Measurements from ENCODE around the gene TREM2.
A peak's percentile ranks its signal among the peaks of the same experiment; 100 is the strongest.

Gene TREM2

DNA sequence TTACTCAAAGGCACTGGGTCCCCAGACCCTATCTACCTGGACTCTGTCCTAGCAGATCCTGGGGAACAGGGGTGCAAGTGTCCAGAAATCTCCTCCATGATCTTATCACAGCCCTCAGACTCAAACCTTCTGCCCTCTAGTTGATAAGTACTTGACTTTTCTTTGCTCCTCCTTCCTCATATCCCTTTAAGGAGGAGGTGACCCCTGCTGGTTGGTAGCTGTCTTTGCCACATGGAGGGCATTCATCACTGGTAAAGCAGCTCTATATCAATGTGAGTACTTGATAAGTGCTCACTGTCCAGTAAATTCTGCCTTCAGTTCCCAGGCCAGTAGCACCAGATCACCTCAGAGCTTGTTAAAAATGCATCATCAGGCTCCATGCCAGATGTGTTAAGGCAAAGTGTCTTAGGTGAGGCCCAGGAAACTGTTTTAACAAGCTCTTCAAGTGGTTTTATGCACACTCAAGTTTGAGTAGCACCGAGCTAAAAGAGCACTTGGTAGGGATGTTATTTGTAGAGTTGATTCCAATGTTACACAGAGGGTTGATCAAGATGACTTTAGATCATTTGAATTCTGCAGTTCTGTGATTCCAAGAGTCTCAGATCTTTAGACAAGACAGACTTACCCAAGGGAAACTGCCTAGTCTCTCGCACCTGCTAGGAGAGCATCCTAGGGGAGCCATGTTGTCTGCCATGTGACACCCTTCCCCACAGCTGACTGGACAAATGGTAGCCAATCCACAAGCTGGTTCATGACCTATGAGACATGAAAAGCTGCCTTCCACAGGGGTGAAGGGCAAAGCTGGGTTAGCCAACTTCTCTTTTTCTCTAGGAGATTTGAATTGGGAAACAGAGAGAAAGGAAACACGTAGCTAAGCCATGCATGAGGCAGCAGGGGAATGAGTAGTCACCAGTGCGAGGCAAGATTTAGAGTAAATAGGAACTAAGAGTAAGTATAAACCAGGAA lies 19.4 kb upstream of the TREM2 start:
- peak; percentile 31 for DNase-seq

DNA sequence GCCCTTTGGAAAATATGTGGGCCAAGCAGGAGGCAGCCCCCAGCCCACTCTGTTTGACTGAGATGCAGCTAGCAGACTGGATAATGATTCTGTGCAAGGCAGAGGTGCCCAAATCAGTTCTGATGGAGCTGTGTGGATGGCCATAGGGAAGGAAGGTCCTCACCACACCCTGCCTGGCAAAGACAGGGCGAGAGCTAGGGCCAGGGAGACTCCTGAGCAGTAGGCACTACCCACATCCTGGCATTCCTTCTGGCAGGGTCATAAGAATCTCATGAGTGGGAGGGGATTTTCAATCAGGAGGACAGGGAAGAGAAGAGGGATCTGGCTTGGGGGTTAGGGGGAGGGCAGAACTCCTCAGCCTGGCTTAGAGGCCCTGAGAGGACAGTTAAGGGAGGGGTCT lies 18.6 kb upstream of the TREM2 start:
- DNase-seq = no peak

GRCh38 chr6:41179163-41179562 lies 16.2 kb upstream of the TREM2 start:
- DNase-seq = no peak

DNA sequence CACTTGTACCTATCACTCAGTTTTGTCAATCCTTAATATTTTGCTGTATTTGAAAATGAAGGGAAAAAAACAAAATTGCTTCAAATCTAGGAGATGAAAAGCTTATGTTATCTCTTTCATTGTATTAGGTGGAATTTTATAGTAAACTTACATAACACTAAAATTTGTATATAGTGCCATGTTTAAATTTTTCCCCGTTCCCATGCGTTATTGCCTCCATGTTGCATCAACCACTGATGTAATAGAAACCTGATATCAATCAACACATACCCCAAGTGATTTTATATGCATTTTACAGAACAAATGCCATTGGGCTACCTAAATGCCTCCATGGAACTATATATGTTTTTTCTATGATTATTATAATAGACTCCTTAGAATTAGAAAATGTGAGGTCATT lies 14.8 kb upstream of the TREM2 start:
- DNase-seq = no peak

GRCh38 chr6:41177287-41177686 lies 14.4 kb upstream of the TREM2 start:
- DNase-seq = no peak

DNA sequence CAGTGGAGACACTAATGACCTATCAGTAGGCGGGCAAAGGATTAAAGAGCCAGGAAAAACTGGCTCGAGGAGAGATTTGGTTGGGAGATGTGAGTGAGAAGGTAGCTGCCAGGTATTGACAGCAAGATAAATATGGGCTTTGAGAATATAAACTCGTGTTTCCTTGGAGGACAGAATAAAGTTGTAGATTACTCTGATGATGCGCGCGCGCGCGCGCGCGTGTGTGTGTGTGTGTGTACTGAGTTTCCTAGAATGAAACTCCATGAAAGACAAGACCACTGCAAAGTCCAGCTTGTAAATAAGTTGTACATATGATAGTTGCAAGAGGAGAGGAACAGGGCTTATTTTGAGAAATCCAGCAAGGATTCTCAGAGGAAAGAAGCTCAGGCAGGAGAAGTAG lies 13.3 kb upstream of the TREM2 start:
- no peak for DNase-seq

- DNase-seq = no peak
These were observed 12.2 kb upstream of the TREM2 start for GRCh38 chr6:41175084-41175483.

DNA sequence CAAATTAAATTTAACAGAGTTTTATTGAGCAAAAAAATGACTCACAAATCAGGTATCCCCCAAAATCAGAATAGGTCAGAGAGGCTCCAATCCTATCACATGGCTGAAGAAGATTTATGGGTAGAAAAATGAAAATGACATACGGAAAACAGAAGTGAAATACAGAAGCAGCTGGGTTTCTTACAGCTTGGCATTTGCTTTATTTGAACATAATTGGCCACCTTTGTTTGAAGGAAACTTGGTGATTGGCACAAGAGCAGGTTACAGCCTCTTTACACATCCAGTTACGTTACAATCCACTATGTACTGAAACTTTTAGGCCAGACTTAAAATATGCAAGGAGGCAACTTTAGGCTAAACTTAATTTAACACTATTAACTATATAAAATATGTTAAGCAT lies 11.7 kb upstream of the TREM2 start:
- no peak for DNase-seq

DNA sequence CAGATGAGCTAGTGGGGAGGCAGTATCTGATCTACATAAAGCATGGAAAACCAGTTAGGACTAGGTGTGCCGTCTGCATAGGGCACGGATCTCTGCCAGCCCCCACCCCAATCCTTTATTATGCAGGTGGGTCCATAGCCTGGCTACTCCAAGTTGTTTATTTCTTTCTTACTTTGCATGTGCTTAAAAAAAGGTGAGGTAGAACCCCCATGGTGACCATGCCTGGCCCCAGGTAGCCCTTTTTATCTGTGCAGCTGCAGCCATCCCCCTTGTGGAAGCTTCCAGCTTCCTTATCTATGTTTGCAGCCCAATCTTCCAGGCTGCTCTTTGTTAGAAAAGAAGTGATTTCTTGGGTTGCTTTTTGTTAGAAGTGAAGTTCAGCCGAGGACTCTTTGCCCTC lies 9.0 kb upstream of the TREM2 start:
- no peak for DNase-seq

DNA sequence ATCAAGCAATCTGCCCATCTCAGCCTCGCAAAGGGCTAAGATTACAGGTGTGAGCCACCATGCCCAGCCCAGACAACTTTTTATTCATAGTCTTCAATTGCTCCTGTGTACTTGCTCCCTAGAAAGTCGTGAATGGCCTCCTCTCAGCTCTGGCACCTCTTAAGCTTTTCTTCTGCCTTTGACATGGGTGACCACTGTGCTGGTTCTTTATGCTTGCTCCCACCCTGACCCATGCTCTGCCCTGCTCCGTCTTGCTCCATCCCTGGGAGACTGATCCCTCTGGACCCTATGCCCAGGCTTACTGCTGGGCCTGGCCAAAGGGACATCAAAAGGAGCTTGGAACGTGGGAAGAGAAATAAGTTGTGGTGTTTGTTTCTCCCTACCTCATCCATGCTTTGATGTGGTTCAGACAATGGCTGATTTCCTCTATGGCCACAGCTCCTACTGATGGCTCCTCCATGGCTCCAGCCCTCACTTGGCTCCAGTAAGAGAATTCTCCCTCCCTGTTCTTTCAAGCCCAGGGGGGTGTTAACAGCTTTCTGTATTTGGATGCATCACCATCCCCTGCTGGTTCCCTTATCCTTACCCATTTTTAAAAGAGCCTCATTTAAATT lies 7.7 kb upstream of the TREM2 start:
- DNase-seq = no peak

DNA sequence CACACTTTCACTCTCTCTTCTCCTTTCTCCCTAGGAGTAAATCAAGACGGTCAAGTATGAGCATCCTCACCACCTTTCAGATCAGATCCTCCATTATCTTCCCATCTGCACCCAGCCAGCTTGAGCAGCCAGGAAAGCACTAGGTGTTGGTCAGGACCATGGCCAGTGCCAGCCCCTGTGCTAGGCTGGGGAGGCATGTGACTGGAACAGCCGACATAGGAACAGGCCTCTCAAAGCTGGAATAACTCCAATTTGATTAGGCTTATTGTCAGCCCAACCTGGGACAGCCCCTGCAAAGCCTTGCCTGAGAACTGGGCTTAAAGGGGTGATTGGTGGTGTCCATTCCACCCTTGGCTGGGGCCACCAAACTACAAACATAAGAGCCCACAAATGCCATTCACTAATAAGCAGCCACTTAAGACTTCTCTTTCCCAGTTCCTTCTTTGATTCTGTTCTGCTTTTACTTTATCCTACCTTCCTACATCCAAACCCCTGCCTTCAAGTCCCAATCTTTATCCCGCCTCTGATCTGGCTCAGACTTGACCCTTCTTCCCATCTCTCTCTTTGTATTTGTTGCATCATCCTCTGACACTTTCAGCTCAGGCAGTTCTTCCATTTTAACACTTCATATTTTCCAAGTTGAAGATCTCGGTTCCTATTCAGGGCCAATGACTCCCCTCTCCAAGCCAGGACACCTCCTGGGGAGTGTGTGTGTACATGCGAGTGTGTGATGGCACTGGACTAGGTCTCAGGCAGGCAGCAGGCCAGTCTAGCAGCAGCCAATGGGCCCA lies 4.5 kb upstream of the TREM2 start:
- DNase-seq = no peak

DNA sequence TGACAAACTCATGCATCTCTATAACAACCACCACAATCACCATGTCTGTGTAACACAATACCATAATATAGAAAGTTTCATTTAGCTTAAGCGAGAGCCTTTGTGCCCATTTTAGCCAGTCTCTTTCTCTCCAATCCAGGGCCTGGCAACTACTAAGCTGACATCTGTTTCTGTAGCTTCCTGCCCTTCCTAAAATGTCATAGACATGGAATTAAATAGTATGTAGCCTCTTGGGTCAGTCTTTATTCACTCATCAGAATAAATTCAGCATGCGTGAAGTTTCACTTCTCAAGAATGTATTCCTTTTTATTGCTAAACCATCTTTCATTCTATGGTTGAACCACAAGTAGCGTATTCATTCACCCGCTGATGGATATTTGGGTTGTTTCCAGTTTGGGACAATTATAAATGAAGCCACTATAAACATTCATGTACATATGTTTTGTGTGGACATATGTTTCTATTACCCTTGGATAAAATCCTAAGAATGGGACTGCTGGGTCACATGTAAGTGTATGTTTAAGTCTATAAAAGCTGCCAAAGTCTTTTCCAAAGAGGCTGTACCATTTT lies 1.7 kb upstream of the TREM2 start:
- no peak for DNase-seq

DNA sequence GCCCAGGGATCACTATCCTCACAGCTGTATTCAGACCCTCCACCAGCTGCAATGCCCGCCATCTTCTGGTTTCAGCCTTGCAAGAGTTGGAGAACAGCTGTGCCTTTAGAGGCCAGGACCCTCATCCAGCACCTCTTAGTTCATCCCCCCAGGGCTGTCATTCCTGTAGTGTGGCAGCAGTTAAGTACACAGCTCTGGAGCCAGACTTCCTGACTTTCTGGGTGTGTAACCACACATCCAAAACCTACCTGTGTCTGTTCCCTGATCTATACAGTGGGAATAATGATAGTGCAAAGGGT lies 452 bp upstream of the TREM2 start:
- DNase-seq = no peak

DNA sequence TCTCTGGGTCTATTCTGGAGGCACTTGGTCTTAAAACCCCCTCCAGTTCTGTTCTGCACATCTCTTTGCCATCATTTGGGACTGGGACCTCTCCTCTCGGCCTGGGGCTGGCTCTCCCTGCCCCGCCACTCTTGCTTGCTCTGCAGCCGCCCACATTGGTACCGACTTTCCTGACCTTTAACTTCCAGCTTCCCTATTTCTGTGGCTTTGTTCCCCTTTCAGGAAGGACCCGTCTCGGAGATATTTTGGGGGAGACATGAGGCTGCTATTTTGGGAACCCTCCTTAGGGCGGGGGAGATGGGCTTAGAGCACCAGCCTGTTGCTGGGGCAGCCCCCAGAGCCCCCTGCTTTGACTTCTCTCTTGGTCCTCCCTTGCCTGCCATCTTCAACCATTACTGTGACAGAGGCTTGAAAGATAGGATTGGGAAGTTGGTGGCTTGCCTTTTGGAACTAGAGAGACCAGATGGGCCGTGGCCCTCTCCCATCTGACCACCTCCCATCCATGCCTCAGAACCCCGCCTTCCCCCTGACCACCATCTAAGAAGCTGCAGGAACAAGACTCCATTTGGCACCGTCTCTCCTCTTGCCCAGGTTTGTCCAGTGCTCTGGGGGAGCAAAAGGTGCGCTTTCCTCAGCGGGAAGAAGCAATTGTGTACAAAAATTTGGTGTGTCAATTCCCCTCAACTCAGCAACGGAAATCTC lies 914 bp downstream of the TREM2 start:
- no peak for DNase-seq

DNA sequence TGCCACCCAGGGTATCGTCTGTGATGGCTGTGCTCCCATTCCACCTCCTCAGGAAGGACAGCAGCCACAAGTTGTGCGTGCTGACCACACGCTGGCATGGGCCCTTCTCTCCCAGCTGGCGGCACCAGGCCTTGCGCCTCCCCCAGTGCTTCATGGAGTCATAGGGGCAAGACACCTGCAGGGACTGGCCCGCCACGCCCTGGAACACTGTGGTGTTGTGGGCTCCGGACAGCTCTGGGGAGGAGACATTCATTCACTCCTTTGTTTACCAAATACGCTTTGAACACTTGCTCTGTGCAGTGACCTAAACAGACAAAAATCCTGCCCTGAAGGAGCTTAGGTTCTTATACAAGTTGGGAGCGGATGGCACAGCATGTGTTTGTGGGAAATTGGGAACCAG lies 1.5 kb downstream of the TREM2 start:
- DNase-seq = no peak

DNA sequence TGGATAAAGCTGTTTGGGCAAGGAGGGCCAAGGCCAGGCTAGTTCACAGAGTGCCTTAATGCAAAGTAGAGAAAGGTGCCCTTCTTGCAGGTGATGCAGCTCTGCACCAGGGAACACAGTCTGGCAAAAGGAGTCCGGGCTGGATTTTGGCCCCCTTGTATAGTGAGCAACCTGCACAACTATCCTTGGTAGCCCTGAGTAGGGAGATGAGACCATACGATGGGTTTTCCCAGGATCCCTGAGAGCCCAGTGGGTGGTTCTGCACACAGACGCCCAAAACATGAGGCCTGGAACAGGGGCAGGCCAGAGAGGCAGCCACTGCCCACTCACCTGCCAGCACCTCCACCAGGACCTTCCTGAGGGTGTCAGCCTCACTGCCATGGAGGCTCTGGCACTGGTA lies 2.0 kb downstream of the TREM2 start:
- DNase-seq = no peak

DNA sequence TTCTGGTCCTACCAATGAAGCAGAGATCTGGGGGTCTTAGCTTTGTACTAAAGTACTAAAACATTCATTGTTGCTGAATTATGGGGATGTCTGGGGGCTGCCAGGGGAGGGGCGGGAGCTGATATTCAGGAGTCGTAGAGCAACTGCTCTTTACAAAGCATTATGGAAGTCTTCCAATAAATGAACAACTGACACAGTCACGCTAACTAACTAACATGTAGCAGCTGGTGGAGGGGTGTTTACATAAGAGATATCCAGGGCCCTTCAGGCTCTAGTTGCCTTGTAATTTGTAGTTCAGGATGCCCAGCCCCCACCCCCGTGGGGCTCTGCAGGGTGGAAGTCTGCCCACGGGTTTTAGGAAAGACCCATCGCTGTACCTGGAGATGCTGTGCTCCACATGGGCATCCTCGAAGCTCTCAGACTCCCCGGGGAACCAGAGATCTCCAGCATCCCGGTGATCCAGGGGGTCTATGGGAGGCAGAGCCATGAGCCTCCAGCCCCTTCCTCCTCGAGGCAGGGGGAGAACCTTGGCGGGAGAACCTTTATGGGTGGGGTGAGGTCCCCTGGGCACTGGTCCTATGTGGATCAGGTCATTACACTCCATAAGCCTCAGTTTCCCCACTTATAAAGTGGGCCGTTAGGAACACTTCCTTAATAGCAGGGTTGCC lies 3.4 kb downstream of the TREM2 start:
- DNase-seq = peak; percentile 22

- DNase-seq = no peak
These were observed 5.6 kb downstream of the TREM2 start for GRCh38 chr6:41157323-41157722.

GRCh38 chr6:41156771-41157170 lies 6.1 kb downstream of the TREM2 start:
- DNase-seq = no peak

GRCh38 chr6:41156001-41156400 lies 6.9 kb downstream of the TREM2 start:
- DNase-seq = no peak

GRCh38 chr6:41155132-41155805 lies 7.6 kb downstream of the TREM2 start:
- no peak for DNase-seq

Data from NCI-H446 treated with DMSO at 0.1 percent for 48 hours (cell line).